WTC11 (cell line): ENCODE measurements around the gene RSAD1. TPM values are rescaled to one million over a fixed set of nuclear protein-coding genes. Genes with fewer than 3 reads are reported as not detected.

Source experiments
- ATAC-seq: fragments of 200-7000 bp; cut with Tn5 transposase; 2 replicates; pipeline ENCODE4 v1.10.0; 2021; ENCODE audit warnings: mild to moderate bottlenecking, moderate library complexity
- CTCF ChIA-PET: fragments of 300-600 bp; sonication (Branson Sonifier 250); formaldehyde crosslinking; loops from one replicate; lab custom pipeline; 2021; ENCODE audit warnings: antibody characterized with exemption; lab: Charles Lee
- POLR2A ChIA-PET: fragments of 350-600 bp; sonication (Branson Sonifier 250); formaldehyde crosslinking; loops from one replicate; lab custom pipeline; 2021; ENCODE audit warnings: antibody characterized with exemption; lab: Charles Lee
- DNase-seq: peaks from one replicate; pipeline ENCODE4 v3.0.0; 2021; ENCODE audit warnings: low spot score
- H3K27ac Mint-ChIP-seq: 2 replicates; pipeline ENCODE4 v1.8.0; 2021; ENCODE audit warnings: mixed read lengths
- H3K27me3 Mint-ChIP-seq: 2 replicates; pipeline ENCODE4 v1.8.0; 2021; ENCODE audit warnings: low read depth, mild to moderate bottlenecking, moderate library complexity, mixed read lengths
- H3K36me3 Mint-ChIP-seq: 2 replicates; pipeline ENCODE4 v1.8.0; 2021; ENCODE audit warnings: mixed read lengths
- H3K4me1 Mint-ChIP-seq: 2 replicates; pipeline ENCODE4 v1.8.0; 2022; ENCODE audit warnings: mixed read lengths
- H3K4me3 Mint-ChIP-seq: 2 replicates; pipeline ENCODE4 v1.8.0; 2021; ENCODE audit warnings: mild to moderate bottlenecking, moderate library complexity, mixed read lengths
- H3K9me3 Mint-ChIP-seq: 2 replicates; pipeline ENCODE4 v1.8.0; 2021; ENCODE audit warnings: mixed read lengths
- AR ChIP-seq: fragments of 250-450 bp; sonication (Bioruptor Pico); IDR thresholded peaks from 2 replicates; pipeline ENCODE4 v1.9.0; 2021; ENCODE audit warnings: mild to moderate bottlenecking
- E2F1 ChIP-seq: sonication (generic); formaldehyde crosslinking; IDR thresholded peaks from 2 replicates; pipeline ENCODE4 v1.8.0; 2022; ENCODE audit warnings: mild to moderate bottlenecking, missing genetic modification reagents
- ERG ChIP-seq: fragments of 250-450 bp; sonication (Bioruptor Pico); IDR thresholded peaks from 2 replicates; pipeline ENCODE4 v1.8.0; 2021; ENCODE audit warnings: mild to moderate bottlenecking
- ETV6 ChIP-seq: sonication (generic); formaldehyde crosslinking; IDR thresholded peaks from 2 replicates; pipeline ENCODE4 v1.8.1; 2022; ENCODE audit warnings: mild to moderate bottlenecking, missing genetic modification reagents
- GRHL2 ChIP-seq: fragments of 250-450 bp; sonication (Bioruptor Pico); IDR thresholded peaks from 2 replicates; pipeline ENCODE4 v1.8.0; 2022; ENCODE audit warnings: mild to moderate bottlenecking, moderate library complexity; ENCODE audit not compliant: insufficient replicate concordance, severe bottlenecking
- MYBL2 ChIP-seq: sonication (generic); formaldehyde crosslinking; IDR thresholded peaks from 2 replicates; pipeline ENCODE4 v1.8.1; 2023; ENCODE audit warnings: mild to moderate bottlenecking, moderate library complexity, missing genetic modification reagents
- NFATC4 ChIP-seq: fragments of 250-450 bp; sonication (Bioruptor Pico); IDR thresholded peaks from 2 replicates; pipeline ENCODE4 v1.9.0; 2021; ENCODE audit warnings: mild to moderate bottlenecking
- NR3C1 ChIP-seq: sonication (generic); formaldehyde crosslinking; conservative IDR thresholded peaks from 2 replicates; pipeline ENCODE4 v1.8.1; 2023; ENCODE audit warnings: low read depth, mild to moderate bottlenecking, missing genetic modification reagents
- SOX15 ChIP-seq: fragments of 250-450 bp; sonication (Bioruptor Pico); IDR thresholded peaks from 2 replicates; pipeline ENCODE4 v1.9.0; 2021; ENCODE audit warnings: mild to moderate bottlenecking
- TEAD1 ChIP-seq: sonication (generic); formaldehyde crosslinking; IDR thresholded peaks from 2 replicates; pipeline ENCODE4 v1.8.0; 2022; ENCODE audit warnings: mild to moderate bottlenecking, missing genetic modification reagents
- USF2 ChIP-seq: sonication (generic); formaldehyde crosslinking; IDR thresholded peaks from 2 replicates; pipeline ENCODE4 v1.8.1; 2023; ENCODE audit warnings: mild to moderate bottlenecking, missing genetic modification reagents, moderate library complexity
- ZBTB43 ChIP-seq: sonication (generic); formaldehyde crosslinking; IDR thresholded peaks from 2 replicates; pipeline ENCODE4 v1.8.1; 2023; ENCODE audit warnings: mild to moderate bottlenecking, missing genetic modification reagents
- ZNF121 ChIP-seq: sonication (generic); formaldehyde crosslinking; IDR thresholded peaks from 2 replicates; pipeline ENCODE4 v1.8.0; 2023; ENCODE audit warnings: missing genetic modification reagents
- ZNF232 ChIP-seq: sonication (generic); formaldehyde crosslinking; IDR thresholded peaks from 2 replicates; pipeline ENCODE4 v1.8.0; 2022; ENCODE audit warnings: mild to moderate bottlenecking, missing genetic modification reagents
- ZNF416 ChIP-seq: fragments of 250-450 bp; sonication (Bioruptor Pico); IDR thresholded peaks from 2 replicates; pipeline ENCODE4 v1.9.0; 2021; ENCODE audit warnings: mild to moderate bottlenecking, inconsistent platforms
- ZNF425 ChIP-seq: fragments of 250-450 bp; sonication (Bioruptor Pico); conservative IDR thresholded peaks from 2 replicates; pipeline ENCODE4 v1.9.0; 2021; ENCODE audit warnings: mild to moderate bottlenecking
- ZNF532 ChIP-seq: fragments of 250-450 bp; sonication (Bioruptor Pico); IDR thresholded peaks from 2 replicates; pipeline ENCODE4 v1.9.0; 2021; ENCODE audit warnings: mild to moderate bottlenecking, borderline replicate concordance
- ZSCAN18 ChIP-seq: fragments of 250-450 bp; sonication (Bioruptor Pico); IDR thresholded peaks from 2 replicates; pipeline ENCODE4 v2.1.2; 2022; ENCODE audit warnings: mild to moderate bottlenecking, moderate library complexity
- total RNA-seq: library from RNA; stranded (reverse); gene quantifications from 3 replicates; pipeline ENCODE4 v1.2.3, GENCODE V29; 2021

The RSAD1 gene
- total RNA-seq, 1 experiment from 2014 or later: 35.1 TPM

DNA sequence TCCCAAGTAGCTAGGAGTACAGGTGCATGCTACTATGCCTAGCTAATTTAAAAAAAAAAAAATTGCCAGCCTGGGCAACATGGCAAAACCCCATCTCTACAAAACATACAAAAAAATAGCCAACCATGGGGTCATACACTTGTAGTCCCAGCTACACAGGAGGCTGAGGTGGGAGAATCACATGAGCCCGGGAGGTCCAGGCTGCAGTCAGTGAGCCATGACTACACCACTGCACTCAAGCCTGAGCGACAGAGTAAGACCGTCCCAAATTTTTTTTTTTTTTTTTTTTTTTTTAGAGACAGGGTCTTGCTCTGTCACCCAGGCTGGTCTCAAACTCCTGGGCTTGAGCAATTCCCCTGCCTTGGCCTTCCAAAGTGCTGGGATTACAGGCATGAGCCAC lies 24.8 kb upstream of the RSAD1 start:
- ChIA-PET POLR2A (no interaction called here), CTCF (interaction anchor here (1.3 to 1.8 kb wide), 3 partner anchors 18 to 172 kb away, joined by 3 to 7 read pairs (median 4); partner anchors contain the start of gene LRRC59)
- H3K36me3 Mint-ChIP-seq: no peaks in the 10 kb centered on the region
- H3K27me3 Mint-ChIP-seq: no peaks in the 10 kb centered on the region
- no peaks in the 10 kb centered on the region for H3K9me3 Mint-ChIP-seq
- H3K4me1 Mint-ChIP-seq: no peaks in the 10 kb centered on the region
- H3K27ac Mint-ChIP-seq: no peak overlapping the region
- TF ChIP-seq NFATC4: no peak
- TF ChIP-seq GRHL2 (CRISPR knock-in tag): no peak
- no peak for TF ChIP-seq TEAD1 (CRISPR knock-in tag)
- no peak for TF ChIP-seq ZBTB43 (CRISPR knock-in tag)
- TF ChIP-seq ZNF416 (CRISPR knock-in tag): no peak
- no peak for TF ChIP-seq ZNF121 (CRISPR knock-in tag)
- TF ChIP-seq USF2 (CRISPR knock-in tag): no peak
- no peak for TF ChIP-seq MYBL2
- TF ChIP-seq SOX15 (CRISPR knock-in tag): no peak
- no peak for TF ChIP-seq ERG
- TF ChIP-seq NR3C1: no peak
- TF ChIP-seq E2F1: no peak
- TF ChIP-seq, all 79 proteins: peak for 0
- no peak for ATAC-seq
- DNase-seq: no peak
- no peak overlapping the region for H3K4me3 Mint-ChIP-seq

DNA sequence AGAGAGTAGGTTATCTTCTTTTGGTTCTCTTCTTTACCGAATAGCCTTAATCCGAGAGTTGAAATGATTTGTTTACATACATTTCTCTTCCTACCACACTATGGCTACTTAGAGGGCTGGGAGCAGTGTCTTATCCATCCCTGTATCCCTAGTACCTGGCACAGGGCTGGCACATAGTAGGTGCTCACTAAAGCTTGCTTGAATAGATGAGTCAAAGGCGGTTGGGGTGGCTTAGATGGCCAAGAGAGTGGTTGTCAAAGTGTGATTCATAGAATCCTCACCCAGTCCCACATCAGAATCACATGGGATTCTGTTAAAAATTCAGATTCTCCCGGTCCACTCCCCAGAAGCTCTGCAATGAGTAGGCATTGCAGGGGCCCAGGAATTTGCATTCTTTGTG lies 21.0 kb upstream of the RSAD1 start:
- Mint-ChIP-seq H3K27ac (no peak overlapping the region), H3K9me3 (no peaks in the 10 kb centered on the region), H3K4me1 (no peaks in the 10 kb centered on the region), H3K4me3 (no peak overlapping the region), H3K36me3 (no peaks in the 10 kb centered on the region), H3K27me3 (no peaks in the 10 kb centered on the region)
- ATAC-seq: no peak
- no peak for DNase-seq
- CTCF ChIA-PET: interaction anchor here (1.7 kb wide), 1 partner anchor 60 kb away, joined by 4 read pairs; the partner anchor contains the start of gene LRRC59
- POLR2A ChIA-PET: no interaction called here
- TF ChIP-seq AR (CRISPR knock-in tag): no peak
- no peak for TF ChIP-seq ZNF532 (CRISPR knock-in tag)
- TF ChIP-seq ZNF425: no peak
- no peak for TF ChIP-seq USF2 (CRISPR knock-in tag)
- TF ChIP-seq ZSCAN18 (CRISPR knock-in tag): no peak
- no peak for TF ChIP-seq ZNF232
- no peak for TF ChIP-seq ETV6 (CRISPR knock-in tag)
- no peak for TF ChIP-seq SOX15 (CRISPR knock-in tag)
